ENCODE results near the gene ATXN3.
A peak's percentile ranks its signal among the peaks of the same experiment; 100 is the strongest.

ATXN3 gene

GRCh38 chr14:92106143-92106926 is at the start of gene ATXN3:
Gene ATXN3, minus strand, starts transcription at chr14:92106582. Its CDS starts 30 bp downstream, at chr14:92106552.
- DNase-seq: peak; percentile 96 to 97

GRCh38 chr14:92154283-92154942 is 48.0 kb upstream of the ATXN3 start:
- DNase-seq: no peak

GRCh38 chr14:92153581-92153980 is 47.2 kb upstream of the ATXN3 start:
- DNase-seq: no peak

- DNase-seq: no peak
These were observed 38.3 kb upstream of the ATXN3 start for GRCh38 chr14:92144708-92145107.

- no peak for DNase-seq
These were observed 37.6 kb upstream of the ATXN3 start for GRCh38 chr14:92143962-92144361.

GRCh38 chr14:92143309-92143708 is 36.9 kb upstream of the ATXN3 start:
- DNase-seq: no peak

GRCh38 chr14:92135269-92135668 is 28.9 kb upstream of the ATXN3 start:
- peak in 1 of 2 donors; percentile 46 for DNase-seq

- no peak for DNase-seq
These were observed 28.1 kb upstream of the ATXN3 start for GRCh38 chr14:92134456-92134855.

- DNase-seq: no peak
These were observed 16.4 kb upstream of the ATXN3 start for GRCh38 chr14:92122761-92123160.

GRCh38 chr14:92122351-92122677 is 15.9 kb upstream of the ATXN3 start:
- DNase-seq: no peak

GRCh38 chr14:92121670-92122350 is 15.4 kb upstream of the ATXN3 start, which contains the start of the genes CPSF2 and NDUFB1:
Gene CPSF2, plus strand, starts transcription at chr14:92121969. Its CDS starts 9,016 bp downstream, at chr14:92130985.
Gene NDUFB1, minus strand, starts transcription at chr14:92121706. Its CDS starts 4,069 bp downstream, at chr14:92117637.
- DNase-seq: peak; percentile 79 to 86

GRCh38 chr14:92121207-92121669 is 14.9 kb upstream of the ATXN3 start:
- peak; percentile 40 to 62 for DNase-seq

GRCh38 chr14:92109490-92109889 is 3.1 kb upstream of the ATXN3 start:
- no peak for DNase-seq

- no peak for DNase-seq
These were observed 2.2 kb upstream of the ATXN3 start for GRCh38 chr14:92108345-92109254.

GRCh38 chr14:92105893-92106142 is 564 bp downstream of the ATXN3 start:
- peak; percentile 84 to 88 for DNase-seq

- no peak for DNase-seq
These were observed 1.1 kb downstream of the ATXN3 start for GRCh38 chr14:92105073-92105892.

GRCh38 chr14:92103363-92103989 is 2.9 kb downstream of the ATXN3 start:
- DNase-seq: peak; percentile 18 to 25

GRCh38 chr14:92099802-92100201 is 6.6 kb downstream of the ATXN3 start:
- no peak for DNase-seq

- peak; percentile 10 to 12 for DNase-seq
These were observed 13.1 kb downstream of the ATXN3 start for GRCh38 chr14:92093320-92093719.

GRCh38 chr14:92088494-92088893 is 17.9 kb downstream of the ATXN3 start:
- DNase-seq: no peak

- DNase-seq: no peak
These were observed 31.8 kb downstream of the ATXN3 start for GRCh38 chr14:92074555-92074954.
